Endothelial cell (in vitro differentiated cells): ENCODE data around the gene RSPO3. TPM values are rescaled to one million over a fixed set of nuclear protein-coding genes. Genes with fewer than 3 reads are reported as not detected.
"Not testable (repeated sequence)": the region's sequence is repeated elsewhere in the genome, so short reads cannot be mapped to it uniquely, and the experiment has no call there.

ENCODE experiments used
- DNase-seq: peaks from one replicate; pipeline ENCODE4 v3.0.0; 2021; ENCODE audit warnings: low spot score
- H3K27ac Mint-ChIP-seq: one replicate; pipeline ENCODE4 v1.8.0; 2021; ENCODE audit warnings: mixed read lengths, inconsistent platforms; ENCODE audit not compliant: unreplicated experiment
- H3K27me3 Mint-ChIP-seq: one replicate; pipeline ENCODE4 v1.8.0; 2021; ENCODE audit warnings: mild to moderate bottlenecking, moderate library complexity, mixed read lengths, inconsistent platforms; ENCODE audit not compliant: unreplicated experiment
- H3K36me3 Mint-ChIP-seq: one replicate; pipeline ENCODE4 v1.8.0; 2021; ENCODE audit warnings: mild to moderate bottlenecking, low read depth, mixed read lengths, inconsistent platforms; ENCODE audit not compliant: unreplicated experiment
- H3K4me1 Mint-ChIP-seq: one replicate; pipeline ENCODE4 v1.8.0; 2021; ENCODE audit warnings: mild to moderate bottlenecking, mixed read lengths, inconsistent platforms; ENCODE audit not compliant: unreplicated experiment
- H3K4me3 Mint-ChIP-seq: one replicate; pipeline ENCODE4 v1.8.0; 2021; ENCODE audit warnings: mild to moderate bottlenecking, mixed read lengths, inconsistent platforms; ENCODE audit not compliant: unreplicated experiment
- H3K9me3 Mint-ChIP-seq: one replicate; pipeline ENCODE4 v1.8.0; 2021; ENCODE audit warnings: mixed read lengths, inconsistent platforms; ENCODE audit not compliant: unreplicated experiment
- CTCF ChIP-seq: fragments of 200-600 bp; sonication (generic); IDR thresholded peaks from one replicate; pipeline ENCODE4 v1.5.0; 2021; ENCODE audit warnings: antibody characterized with exemption; ENCODE audit not compliant: unreplicated experiment
- total RNA-seq: library from RNA; stranded (reverse); fragmentation: NEBNext Ultra II Directional; extraction: Animal tissue kit (Norgen Biotek cat#: 25700); gene quantifications from one replicate; pipeline ENCODE4 v1.2.1, GENCODE V29; 2021; ENCODE audit not compliant: unreplicated experiment

Gene RSPO3
- total RNA-seq, 1 donor from 2014 or later = 0.59 TPM

GRCh38 chr6:127207591-127208120 is 89.2 kb downstream of the RSPO3 start:
- TF ChIP-seq CTCF = no peak
- Mint-ChIP-seq H3K4me1 (peaks cover 3% of the 10 kb centered on the region), H3K27me3 (peaks cover 1% of the 10 kb centered on the region), H3K36me3 (no peaks in the 10 kb centered on the region), H3K9me3 (no peaks in the 10 kb centered on the region), H3K4me3 (no peak overlapping the region), H3K27ac (no peak overlapping the region)
- no peak for DNase-seq

- no peak for DNase-seq
- peaks cover 4% of the 10 kb centered on the region for H3K36me3 Mint-ChIP-seq
These were observed 92.3 kb downstream of the RSPO3 start for GRCh38 chr6:127210725-127211124.

GRCh38 chr6:127212376-127212775 is 93.9 kb downstream of the RSPO3 start:
- Mint-ChIP-seq H3K36me3 (peaks cover 4% of the 10 kb centered on the region), H3K4me3 (no peak overlapping the region), H3K27me3 (peaks cover 4% of the 10 kb centered on the region), H3K4me1 (peaks cover 11% of the 10 kb centered on the region), H3K27ac (no peak overlapping the region), H3K9me3 (no peaks in the 10 kb centered on the region)
- DNase-seq = no peak
- TF ChIP-seq CTCF = no peak

More at GRCh38 chr6:127210725-127211124, 92.3 kb downstream of the RSPO3 start:
- Mint-ChIP-seq H3K27me3 (peaks cover 4% of the 10 kb centered on the region), H3K27ac (no peak overlapping the region), H3K4me1 (peaks cover 4% of the 10 kb centered on the region), H3K4me3 (no peak overlapping the region), H3K9me3 (no peaks in the 10 kb centered on the region)
- TF ChIP-seq CTCF = no peak

GRCh38 chr6:127214032-127214431 is 95.6 kb downstream of the RSPO3 start:
- H3K4me3 Mint-ChIP-seq, H3K36me3 Mint-ChIP-seq, DNase-seq, H3K9me3 Mint-ChIP-seq, H3K27ac Mint-ChIP-seq, H3K27me3 Mint-ChIP-seq: not testable (repeated sequence)
- H3K4me1 Mint-ChIP-seq = peaks cover 11% of the 10 kb centered on the region

GRCh38 chr6:127214531-127214930 is 96.1 kb downstream of the RSPO3 start:
- peaks cover 11% of the 10 kb centered on the region for H3K4me1 Mint-ChIP-seq
- H3K27me3 Mint-ChIP-seq, H3K9me3 Mint-ChIP-seq, DNase-seq, H3K4me3 Mint-ChIP-seq, H3K27ac Mint-ChIP-seq, H3K36me3 Mint-ChIP-seq: not testable (repeated sequence)

- Mint-ChIP-seq H3K4me3 (no peak overlapping the region), H3K4me1 (peaks cover 9% of the 10 kb centered on the region), H3K27ac (no peak overlapping the region), H3K9me3 (no peaks in the 10 kb centered on the region), H3K27me3 (peaks cover 4% of the 10 kb centered on the region), H3K36me3 (peaks cover 4% of the 10 kb centered on the region)
- no peak for DNase-seq
- TF ChIP-seq CTCF = no peak
These were observed 97.5 kb downstream of the RSPO3 start for GRCh38 chr6:127215931-127216330.
